ENCODE measurements around the gene CFAP90.

The CFAP90 gene

GRCh38 chr5:7878381-7878873 is 27.5 kb upstream of the CFAP90 start:
- Histone ChIP-seq H3K9me3 (no peaks in the 10 kb centered on the region), H3K27ac (peak overlapping the region; percentile 65), H3K4me1 (ENCODE audit: control insufficient read depth in 1 of 2, insufficient read depth in 1 of 2, low read depth in 1 of 2, low read length in 1 of 2) (peaks cover 46 to 47% of the 10 kb centered on the region in 2 experiments), H3K27me3 (no peaks in the 10 kb centered on the region), H3K4me3 (ENCODE audit: low read depth in 1 of 2, low read length in 1 of 2) (no peak overlapping the region), H3K36me3 (peaks cover 16% of the 10 kb centered on the region)
- TF ChIP-seq CTCF (IDR thresholded peaks at IDR 0.05): no peak

- peak overlapping the region; percentile 65 for H3K27ac ChIP-seq
- H3K36me3 ChIP-seq: peaks cover 16% of the 10 kb centered on the region
- TF ChIP-seq CTCF (IDR thresholded peaks at IDR 0.05): no peak
- no peak overlapping the region for H3K4me3 ChIP-seq (ENCODE audit: low read depth in 1 of 2, low read length in 1 of 2)
- no peaks in the 10 kb centered on the region for H3K27me3 ChIP-seq
- H3K9me3 ChIP-seq: no peaks in the 10 kb centered on the region
- peaks cover 41 to 42% of the 10 kb centered on the region in 2 experiments for H3K4me1 ChIP-seq (ENCODE audit: control insufficient read depth in 1 of 2, insufficient read depth in 1 of 2, low read depth in 1 of 2, low read length in 1 of 2)
Measured at GRCh38 chr5:7877851-7878250, 26.9 kb upstream of the CFAP90 start.

GRCh38 chr5:7876867-7877266 is 25.9 kb upstream of the CFAP90 start:
- H3K27me3 ChIP-seq: no peaks in the 10 kb centered on the region
- H3K27ac ChIP-seq: no peak overlapping the region
- H3K36me3 ChIP-seq: peaks cover 16% of the 10 kb centered on the region
- peaks cover 31 to 32% of the 10 kb centered on the region in 2 experiments for H3K4me1 ChIP-seq (ENCODE audit: control insufficient read depth in 1 of 2, insufficient read depth in 1 of 2, low read depth in 1 of 2, low read length in 1 of 2)
- H3K4me3 ChIP-seq (ENCODE audit: low read depth in 1 of 2, low read length in 1 of 2): no peak overlapping the region
- no peak for TF ChIP-seq CTCF (IDR thresholded peaks at IDR 0.05)
- H3K9me3 ChIP-seq: no peaks in the 10 kb centered on the region

- no peak overlapping the region for H3K27ac ChIP-seq
- no peaks in the 10 kb centered on the region for H3K27me3 ChIP-seq
- no peaks in the 10 kb centered on the region for H3K9me3 ChIP-seq
- H3K4me3 ChIP-seq (ENCODE audit: low read depth in 1 of 2, low read length in 1 of 2): no peak overlapping the region
- H3K4me1 ChIP-seq (ENCODE audit: control insufficient read depth in 1 of 2, insufficient read depth in 1 of 2, low read depth in 1 of 2, low read length in 1 of 2): peaks cover 19 to 24% of the 10 kb centered on the region in 2 experiments
- H3K36me3 ChIP-seq: peaks cover 16% of the 10 kb centered on the region
- no peak for TF ChIP-seq CTCF (IDR thresholded peaks at IDR 0.05)
Measured at GRCh38 chr5:7875151-7875550, 24.2 kb upstream of the CFAP90 start.

- Histone ChIP-seq H3K27me3 (no peaks in the 10 kb centered on the region), H3K9me3 (no peaks in the 10 kb centered on the region), H3K36me3 (peaks cover 16% of the 10 kb centered on the region), H3K4me3 (ENCODE audit: low read depth in 1 of 2, low read length in 1 of 2) (no peak overlapping the region), H3K27ac (no peak overlapping the region), H3K4me1 (ENCODE audit: control insufficient read depth in 1 of 2, insufficient read depth in 1 of 2, low read depth in 1 of 2, low read length in 1 of 2) (peaks cover 20 to 23% of the 10 kb centered on the region in 2 experiments)
- TF ChIP-seq CTCF (IDR thresholded peaks at IDR 0.05): no peak
Measured at GRCh38 chr5:7874639-7875038, 23.7 kb upstream of the CFAP90 start.

- no peak overlapping the region for H3K27ac ChIP-seq
- no peaks in the 10 kb centered on the region for H3K27me3 ChIP-seq
- no peak for TF ChIP-seq CTCF (IDR thresholded peaks at IDR 0.05)
- no peak overlapping the region for H3K4me3 ChIP-seq (ENCODE audit: low read depth in 1 of 2, low read length in 1 of 2)
- H3K36me3 ChIP-seq: peaks cover 16% of the 10 kb centered on the region
- peaks cover 13 to 15% of the 10 kb centered on the region in 2 experiments for H3K4me1 ChIP-seq (ENCODE audit: control insufficient read depth in 1 of 2, insufficient read depth in 1 of 2, low read depth in 1 of 2, low read length in 1 of 2)
- H3K9me3 ChIP-seq: no peaks in the 10 kb centered on the region
Measured at GRCh38 chr5:7873216-7873615, 22.3 kb upstream of the CFAP90 start.
